GM23338 (cell line): ENCODE data around the gene KIAA2012. TPM values are rescaled to one million over a fixed set of nuclear protein-coding genes. Genes with fewer than 3 reads are reported as not detected.

Source experiments
- ATAC-seq: fragments of 200-7000 bp; cut with Tn5 transposase; 3 replicates; pipeline ENCODE4 v1.9.1; 2020
- DNase-seq: peaks from one replicate; pipeline ENCODE4 v3.0.0-alpha.2; 2015; ENCODE audit warnings: low spot score
- H2AFZ ChIP-seq: fragments of 200-600 bp; sonication (generic); 2 replicates; pipeline ENCODE4 v1.8.0; 2016; ENCODE audit warnings: antibody characterized with exemption, mild to moderate bottlenecking, moderate library complexity
- H3F3A ChIP-seq: fragments of 200-600 bp; sonication (generic); replicated peaks from 2 replicates; pipeline ENCODE4 v1.8.0; 2017; ENCODE audit warnings: antibody characterized with exemption, mixed run types, low read depth
- H3K27ac ChIP-seq: fragments of 200-600 bp; sonication (generic); 2 replicates; pipeline ENCODE4 v1.6.1; 2016; ENCODE audit warnings: low read depth
- H3K27me3 ChIP-seq: fragments of 200-600 bp; sonication (generic); 2 replicates; pipeline ENCODE4 v1.8.0; 2016; ENCODE audit warnings: mild to moderate bottlenecking, mixed run types, moderate library complexity; ENCODE audit not compliant: insufficient read depth
- H3K36me3 ChIP-seq: fragments of 200-600 bp; sonication (generic); 2 replicates; pipeline ENCODE4 v1.8.0; 2016; ENCODE audit warnings: mild to moderate bottlenecking; ENCODE audit not compliant: insufficient read depth
- H3K4me1 ChIP-seq: fragments of 200-600 bp; sonication (generic); 2 replicates; pipeline ENCODE4 v1.8.0; 2016; ENCODE audit warnings: mild to moderate bottlenecking, moderate library complexity; ENCODE audit not compliant: insufficient read depth
- H3K4me2 ChIP-seq: fragments of 200-600 bp; sonication (generic); 2 replicates; pipeline ENCODE4 v1.7.1; 2017; ENCODE audit warnings: mixed run types
- H3K4me3 ChIP-seq: fragments of 200-600 bp; sonication (generic); 2 replicates; pipeline ENCODE4 v1.6.1; 2016; ENCODE audit warnings: mixed run types
- H3K79me2 ChIP-seq: fragments of 200-600 bp; sonication (generic); replicated peaks from 2 replicates; pipeline ENCODE4 v1.8.0; 2017; ENCODE audit warnings: mild to moderate bottlenecking; ENCODE audit not compliant: insufficient read depth
- H3K9me2 ChIP-seq: fragments of 200-600 bp; sonication (generic); 2 replicates; pipeline ENCODE4 v1.8.0; 2017; ENCODE audit not compliant: insufficient read depth
- H4K20me1 ChIP-seq: fragments of 200-600 bp; sonication (generic); replicated peaks from 2 replicates; pipeline ENCODE4 v1.8.0; 2017; ENCODE audit warnings: mild to moderate bottlenecking; ENCODE audit not compliant: insufficient read depth
- H3K27ac Mint-ChIP-seq: 2 replicates; pipeline ENCODE4 v1.8.0; 2020; ENCODE audit warnings: inconsistent platforms, mild to moderate bottlenecking, moderate library complexity, mixed read lengths
- H3K27me3 Mint-ChIP-seq: 3 replicates; pipeline ENCODE4 v1.8.0; 2022; ENCODE audit warnings: low read depth, mild to moderate bottlenecking, moderate library complexity, mixed read lengths, inconsistent platforms; ENCODE audit not compliant: insufficient read depth, poor library complexity
- H3K36me3 Mint-ChIP-seq: 3 replicates; pipeline ENCODE4 v1.8.0; 2021; ENCODE audit warnings: low read depth, mild to moderate bottlenecking, inconsistent platforms, moderate library complexity, mixed read lengths
- H3K4me1 Mint-ChIP-seq: 3 replicates; pipeline ENCODE4 v1.8.0; 2020; ENCODE audit warnings: mild to moderate bottlenecking, inconsistent platforms, mixed read lengths
- H3K4me3 Mint-ChIP-seq: 3 replicates; pipeline ENCODE4 v1.8.0; 2021; ENCODE audit warnings: moderate library complexity, mild to moderate bottlenecking, inconsistent platforms, mixed read lengths
- H3K9me3 Mint-ChIP-seq: 3 replicates; pipeline ENCODE4 v1.8.0; 2020; ENCODE audit warnings: moderate library complexity, mild to moderate bottlenecking, inconsistent platforms, mixed read lengths
- ETS1 ChIP-seq: IDR thresholded peaks from 2 replicates; pipeline ENCODE4 v1.6.1; 2016; ENCODE audit warnings: antibody characterized with exemption
- EZH2 ChIP-seq: fragments of 200-600 bp; sonication (generic); IDR thresholded peaks from one replicate; pipeline ENCODE4 v1.8.0; 2017; ENCODE audit warnings: antibody characterized with exemption, mild to moderate bottlenecking, low read depth; ENCODE audit not compliant: unreplicated experiment
- JUNB ChIP-seq: IDR thresholded peaks from one replicate; pipeline ENCODE4 v1.6.1; 2016; ENCODE audit warnings: antibody characterized with exemption; ENCODE audit not compliant: unreplicated experiment
- REST ChIP-seq: IDR thresholded peaks from one replicate; pipeline ENCODE4 v1.6.1; 2018; ENCODE audit warnings: antibody characterized with exemption; ENCODE audit not compliant: unreplicated experiment
- STAT1 ChIP-seq: IDR thresholded peaks from one replicate; pipeline ENCODE4 v1.6.1; 2016; ENCODE audit warnings: antibody characterized with exemption; ENCODE audit not compliant: unreplicated experiment
- ZNF114 ChIP-seq: fragments of 250-450 bp; sonication (Bioruptor Pico); IDR thresholded peaks from 2 replicates; pipeline ENCODE4 v1.5.0; 2020; ENCODE audit warnings: mild to moderate bottlenecking, moderate library complexity
- ZNF462 ChIP-seq: fragments of 250-450 bp; sonication (Bioruptor Pico); IDR thresholded peaks from 2 replicates; pipeline ENCODE4 v1.5.0; 2020; ENCODE audit warnings: mild to moderate bottlenecking, moderate library complexity
- polyA plus RNA-seq: library from polyadenylated mRNA; unstranded; fragments of >200 nt; fragmentation: Nextera tagmentation; extraction: Ambion mirVana; gene quantifications from 2 replicates; pipeline ENCODE4 v1.2.1, GENCODE V29; 2016
- total RNA-seq: library from RNA; depleted of rRNA; stranded (reverse); fragments of >200 nt; shearing (Covaris generic); gene quantifications from 2 replicates; pipeline ENCODE4 v1.2.3, GENCODE V29; 2014

The KIAA2012 gene
- total and polyA plus RNA-seq, 2 experiments from 2014 or later = 0.03 to 0.08 TPM

- TF ChIP-seq ZNF462 (CRISPR knock-in tag) = no peak
- TF ChIP-seq ETS1 = no peak
- TF ChIP-seq REST = no peak
Measured at GRCh38 chr2:202184557-202184956, 111.5 kb downstream of the KIAA2012 start (continued).

GRCh38 chr2:202185156-202185555 is 112.1 kb downstream of the KIAA2012 start:
- H2AFZ ChIP-seq = no peak overlapping the region
- no peak overlapping the region for H3K4me2 ChIP-seq
- H3K4me1 ChIP-seq = no peaks in the 10 kb centered on the region
- no peak overlapping the region for H3K4me3 ChIP-seq
- DNase-seq (no peak), ATAC-seq (no peak)
- Mint-ChIP-seq H3K27me3 (peaks cover 2% of the 10 kb centered on the region), H3K4me1 (no peaks in the 10 kb centered on the region), H3K27ac (no peak overlapping the region), H3K9me3 (no peaks in the 10 kb centered on the region), H3K36me3 (no peaks in the 10 kb centered on the region), H3K4me3 (no peak overlapping the region)
- no peaks in the 10 kb centered on the region for H3K36me3 ChIP-seq
- no peaks in the 10 kb centered on the region for H3K9me2 ChIP-seq
- no peaks in the 10 kb centered on the region for H3F3A ChIP-seq
- H4K20me1 ChIP-seq = no peaks in the 10 kb centered on the region
- no peaks in the 10 kb centered on the region for H3K27me3 ChIP-seq
- no peak overlapping the region for H3K27ac ChIP-seq
- no peaks in the 10 kb centered on the region for H3K79me2 ChIP-seq
- TF ChIP-seq JUNB (no peak), EZH2 (no peak), ZNF114 (CRISPR knock-in tag) (no peak), STAT1 (no peak)
